GM18502 (cell line): ENCODE results near the gene PTPRO.
A peak's percentile ranks its signal among the peaks of the same experiment; 100 is the strongest.

Experiments used
- ATAC-seq: cut with Tn5 transposase; IDR thresholded peaks from one replicate; pipeline ENCODE4 v1.9.1; 2021; ENCODE audit warnings: mild to moderate bottlenecking; ENCODE audit not compliant: unreplicated experiment, poor library complexity

The PTPRO gene

GRCh38 chr12:15439459-15439858, 117.2 kb downstream of the PTPRO start:
- ATAC-seq: no peak

- ATAC-seq: no peak
Observed at GRCh38 chr12:15443050-15443449, 120.7 kb downstream of the PTPRO start.

DNA sequence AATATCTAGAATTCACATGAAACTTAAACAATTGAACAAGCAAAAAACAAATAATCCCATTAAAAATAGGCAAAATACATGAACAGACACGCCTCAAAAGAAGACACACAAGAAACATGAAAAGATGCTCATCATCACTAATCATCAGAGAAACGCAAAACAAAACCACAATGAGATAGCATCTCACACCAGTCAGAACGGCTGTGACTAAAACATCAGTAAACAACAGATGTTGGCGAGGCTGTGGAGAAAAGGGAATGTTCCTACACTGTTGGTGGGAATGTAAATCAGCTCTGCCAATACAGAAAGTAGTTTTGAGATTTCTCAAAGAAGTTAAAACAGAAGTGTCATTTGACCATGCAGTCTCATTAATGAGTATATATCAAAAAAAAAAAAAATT, 121.3 kb downstream of the PTPRO start:
- ATAC-seq: no peak

DNA sequence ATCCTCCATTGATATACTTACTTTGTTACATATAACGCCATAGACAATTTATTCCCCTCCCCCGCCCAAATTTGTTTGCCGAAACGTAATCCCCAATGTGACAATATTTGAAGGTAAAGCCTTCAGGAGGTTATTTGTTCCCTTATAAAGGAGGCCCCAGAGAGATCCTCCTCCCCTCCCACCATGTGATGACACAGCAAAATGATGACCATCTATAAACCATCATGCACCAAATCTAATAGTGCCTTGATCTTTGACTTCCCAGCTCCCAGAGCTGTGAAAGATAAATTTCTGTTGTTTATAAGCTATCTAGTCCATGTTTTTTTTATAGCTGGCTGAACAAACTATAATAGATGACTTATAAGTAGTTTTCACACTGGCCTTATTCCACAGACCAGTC, 122.2 kb downstream of the PTPRO start:
- no peak for ATAC-seq

DNA sequence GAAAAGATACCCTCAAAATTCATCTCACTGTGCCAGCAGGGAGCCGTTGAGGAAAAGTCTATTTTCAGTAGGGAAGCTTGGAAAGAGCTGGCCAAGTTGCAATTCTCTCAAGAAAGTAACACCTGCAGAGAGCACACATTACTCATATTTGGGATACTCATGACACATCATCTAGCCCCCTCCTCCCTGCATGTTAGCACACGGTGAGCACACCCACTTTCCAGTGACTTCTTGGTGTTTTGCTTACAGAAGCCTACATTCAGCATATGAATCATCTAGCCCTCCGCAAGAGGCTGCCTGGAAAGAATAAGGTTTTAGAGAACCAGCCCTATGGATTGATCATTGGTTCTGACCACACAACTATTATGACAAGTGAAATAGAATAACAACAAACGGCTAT, 124.5 kb downstream of the PTPRO start:
- no peak for ATAC-seq

GRCh38 chr12:15453613-15454012, 131.3 kb downstream of the PTPRO start:
- ATAC-seq: peak; percentile 97

DNA sequence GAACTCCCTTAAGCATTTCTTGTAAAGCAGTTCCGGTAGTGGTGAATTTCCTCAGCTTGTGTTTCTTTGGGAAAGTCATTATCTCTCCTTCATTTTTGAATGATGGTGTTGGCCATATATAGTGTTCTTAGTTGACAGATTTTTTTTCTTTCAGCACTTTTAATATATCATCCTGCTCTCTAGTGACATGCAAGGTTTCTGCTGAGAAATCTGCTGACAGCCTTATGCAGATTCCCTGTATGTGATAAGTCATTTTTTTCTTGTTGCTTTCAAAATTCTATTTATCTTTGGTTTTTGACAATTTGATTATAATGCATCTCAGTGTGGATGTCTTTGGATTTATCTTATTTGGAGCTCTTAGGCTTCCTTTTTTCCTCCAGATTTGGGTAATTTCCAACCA, 135.7 kb downstream of the PTPRO start:
- no peak for ATAC-seq

DNA sequence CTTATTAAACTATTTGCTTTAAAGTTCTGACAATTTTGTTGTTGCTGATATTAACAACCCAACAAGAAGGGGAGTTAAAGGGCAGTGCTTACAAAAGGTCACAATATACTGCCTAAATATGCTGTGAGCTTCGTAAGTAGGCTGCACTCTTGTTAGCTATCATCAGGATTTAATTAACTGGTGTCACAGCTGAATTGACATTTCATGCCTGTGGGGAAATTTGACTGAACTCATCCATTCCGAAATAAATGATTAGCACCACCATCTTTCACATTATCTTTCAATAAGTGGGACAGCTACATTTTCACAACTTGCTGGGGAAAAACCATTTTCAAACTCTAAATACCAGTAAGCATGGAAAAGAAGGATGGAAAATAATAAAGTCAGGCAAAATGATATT, 146.6 kb downstream of the PTPRO start:
- ATAC-seq: no peak

DNA sequence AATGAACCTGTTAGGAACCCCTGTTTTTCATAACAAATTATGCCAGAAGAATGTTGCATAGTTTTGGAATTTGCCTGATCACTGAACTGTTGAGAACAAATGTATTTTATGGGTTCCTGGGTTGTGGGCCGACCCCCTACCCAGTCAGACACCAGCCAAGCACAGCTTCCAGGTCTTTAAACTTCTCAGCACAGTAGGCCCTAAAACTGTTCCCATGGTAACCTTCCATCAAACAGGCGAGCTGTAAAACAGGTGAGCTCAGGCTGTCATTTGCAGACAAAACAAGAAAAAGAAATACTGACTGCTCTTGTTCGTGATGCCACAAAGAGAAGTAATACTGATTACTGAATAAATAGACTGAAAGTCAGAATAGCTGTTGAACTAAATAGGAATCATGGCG, 147.0 kb downstream of the PTPRO start:
- no peak for ATAC-seq

GRCh38 chr12:15472036-15472435, 149.7 kb downstream of the PTPRO start:
- no peak for ATAC-seq

GRCh38 chr12:15474766-15475165, 152.5 kb downstream of the PTPRO start:
- ATAC-seq: no peak

- ATAC-seq: no peak
Observed at GRCh38 chr12:15477761-15478160, 155.5 kb downstream of the PTPRO start.

GRCh38 chr12:15481846-15482245, 159.5 kb downstream of the PTPRO start:
- no peak for ATAC-seq

GRCh38 chr12:15485466-15485865, 163.2 kb downstream of the PTPRO start:
- ATAC-seq: no peak

GRCh38 chr12:15486859-15487258, 164.6 kb downstream of the PTPRO start:
- ATAC-seq: no peak

GRCh38 chr12:15488481-15488880, 166.2 kb downstream of the PTPRO start:
- no peak for ATAC-seq

GRCh38 chr12:15494329-15495046, 172.2 kb downstream of the PTPRO start:
- ATAC-seq: peak; percentile 86

DNA sequence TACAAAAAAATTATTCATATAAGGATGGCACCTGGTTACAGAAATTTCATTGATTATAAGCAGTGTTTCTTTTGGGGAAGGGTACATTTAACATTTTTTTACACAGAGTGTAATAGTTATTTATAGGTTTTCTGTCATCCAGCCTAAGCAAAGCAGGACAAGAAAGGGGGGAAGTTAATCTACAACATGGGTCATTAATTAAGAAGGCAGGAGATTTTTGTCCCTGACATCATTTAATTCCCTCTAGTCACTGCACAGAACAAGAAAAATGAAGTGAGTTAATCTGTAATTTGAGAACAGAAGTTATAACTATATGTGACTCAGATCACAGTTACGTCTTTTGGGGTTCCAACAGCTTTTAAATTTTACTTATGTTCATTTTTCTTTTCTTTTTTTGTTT, 173.4 kb downstream of the PTPRO start:
- no peak for ATAC-seq

GRCh38 chr12:15496738-15497137, 174.4 kb downstream of the PTPRO start:
- no peak for ATAC-seq

DNA sequence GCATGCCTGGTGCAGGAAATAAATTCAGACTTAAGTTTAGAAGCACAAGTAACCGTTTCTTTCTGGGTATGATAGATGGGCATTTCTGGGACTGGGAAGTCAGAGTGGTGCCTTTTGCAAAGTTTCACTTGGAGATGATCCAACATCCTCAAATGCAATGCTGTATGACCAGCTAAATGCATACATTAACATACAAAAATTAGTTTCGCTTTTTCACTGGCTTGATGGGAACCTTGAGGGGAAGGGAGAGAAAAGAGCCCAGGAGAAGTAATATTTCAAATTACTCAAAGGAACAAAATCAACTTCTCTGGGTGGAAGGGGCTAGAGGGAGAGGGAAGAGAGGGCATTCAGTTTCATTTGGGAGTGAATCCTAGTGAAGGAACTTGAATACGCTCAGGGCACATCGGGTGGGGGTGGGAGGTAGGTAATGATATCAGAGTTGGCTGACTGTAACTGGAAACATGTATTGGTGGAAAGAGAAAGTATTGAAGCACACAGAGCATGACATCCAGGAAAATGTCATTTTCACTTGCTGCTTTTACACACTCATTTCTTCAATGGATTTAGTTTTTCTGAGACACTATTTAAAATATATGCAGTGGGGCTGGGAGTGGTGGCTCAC, 175.5 kb downstream of the PTPRO start:
- no peak for ATAC-seq

GRCh38 chr12:15502211-15502610, 179.9 kb downstream of the PTPRO start:
- ATAC-seq: no peak

DNA sequence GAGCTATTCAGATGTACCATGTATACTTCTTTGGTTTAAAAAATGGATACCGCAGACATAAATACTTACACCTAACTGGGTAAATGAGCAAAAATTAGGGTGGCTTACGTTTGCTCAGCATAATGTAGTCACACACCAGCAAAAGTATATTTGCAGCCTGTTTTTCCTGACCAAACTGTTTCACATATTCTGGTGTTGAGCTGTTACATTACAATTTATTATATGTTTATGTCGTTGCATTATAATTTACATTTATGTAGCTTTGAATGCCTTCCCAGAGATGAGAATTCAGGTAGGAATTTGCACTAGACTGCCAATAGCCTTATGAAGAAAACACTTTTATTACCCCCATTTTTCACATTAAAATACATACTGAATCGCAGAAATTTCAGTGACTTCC, 183.3 kb downstream of the PTPRO start:
- no peak for ATAC-seq
